Measurements from ENCODE around the gene TMPRSS13.
"Not testable (repeated sequence)": the region's sequence is repeated elsewhere in the genome, so short reads cannot be mapped to it uniquely, and the experiment has no call there.

The TMPRSS13 gene

DNA sequence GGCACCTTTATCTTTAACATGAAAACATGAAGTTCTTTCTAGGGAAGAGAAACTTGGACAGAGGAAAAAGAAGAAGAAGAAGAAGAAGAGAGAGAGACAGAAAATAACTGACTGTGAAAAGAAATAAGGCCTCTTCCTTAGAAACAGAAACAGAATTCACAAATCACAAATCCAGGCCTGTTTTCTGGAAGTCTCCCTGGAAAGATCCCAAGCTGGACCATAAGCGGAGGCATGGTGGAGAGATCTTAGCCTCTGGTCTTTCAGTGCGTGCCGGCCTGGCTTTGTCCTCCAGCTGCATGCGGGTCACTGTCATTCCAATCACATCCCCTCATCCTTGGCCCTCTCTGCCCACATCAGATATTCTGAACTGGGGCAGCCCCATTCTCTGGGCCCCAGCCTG lies 59.6 kb downstream of the TMPRSS13 start:
- DNase-seq, result no peak

DNA sequence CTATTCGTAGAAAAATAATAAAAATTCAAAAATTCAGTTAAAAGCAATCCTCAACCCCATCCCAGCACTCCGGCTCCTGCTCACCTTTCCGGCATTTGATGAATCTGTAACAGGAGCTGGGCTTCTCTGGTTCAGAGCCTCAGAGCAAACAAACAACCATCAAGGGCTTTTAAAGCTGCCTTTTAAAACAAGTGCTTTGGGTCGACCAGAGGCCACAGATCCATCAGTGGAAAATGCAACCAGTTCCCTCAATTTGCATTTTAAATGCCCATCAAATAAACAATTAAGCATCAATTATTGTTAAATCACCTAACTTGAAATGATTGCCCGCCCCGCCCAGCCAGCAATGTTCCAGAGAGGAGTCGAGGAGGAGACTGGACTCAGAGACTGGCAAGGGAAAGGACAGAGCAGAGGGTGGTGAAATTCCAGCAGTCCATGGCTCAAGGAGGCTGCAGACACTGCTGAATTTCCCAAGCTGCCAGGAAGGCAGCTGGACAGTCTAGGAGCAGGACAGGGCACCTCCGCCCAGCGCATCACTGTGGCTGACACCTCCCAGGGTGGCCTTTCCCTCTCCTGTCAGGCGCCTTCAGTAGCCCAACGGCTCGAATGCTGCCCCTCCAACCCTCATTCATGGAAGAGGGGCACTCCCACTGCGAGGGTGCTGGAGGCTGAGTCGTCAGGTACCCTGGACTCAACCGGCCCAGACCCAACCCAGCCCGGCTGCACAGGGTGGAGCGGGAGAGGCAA lies 60.2 kb downstream of the TMPRSS13 start:
- no peak for DNase-seq

DNA sequence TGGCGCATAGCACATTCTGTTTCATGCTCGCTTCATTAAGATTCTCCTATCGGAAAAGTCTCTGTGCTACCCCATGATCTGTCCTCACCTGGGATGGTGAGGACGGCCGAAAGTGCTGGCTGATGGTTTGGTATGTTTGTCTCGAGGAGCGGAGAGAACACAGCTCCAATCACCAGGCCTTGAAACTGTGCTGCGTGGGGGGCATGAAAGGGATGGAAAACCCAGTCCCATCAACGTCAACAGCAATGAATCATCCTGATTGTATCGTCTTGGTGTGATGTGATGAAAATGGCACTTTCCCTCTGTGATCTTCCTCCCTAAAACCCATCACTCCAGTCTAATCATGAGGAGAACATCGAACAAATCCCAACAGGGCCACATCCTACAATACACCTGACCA lies 61.1 kb downstream of the TMPRSS13 start:
- DNase-seq, result no peak

DNA sequence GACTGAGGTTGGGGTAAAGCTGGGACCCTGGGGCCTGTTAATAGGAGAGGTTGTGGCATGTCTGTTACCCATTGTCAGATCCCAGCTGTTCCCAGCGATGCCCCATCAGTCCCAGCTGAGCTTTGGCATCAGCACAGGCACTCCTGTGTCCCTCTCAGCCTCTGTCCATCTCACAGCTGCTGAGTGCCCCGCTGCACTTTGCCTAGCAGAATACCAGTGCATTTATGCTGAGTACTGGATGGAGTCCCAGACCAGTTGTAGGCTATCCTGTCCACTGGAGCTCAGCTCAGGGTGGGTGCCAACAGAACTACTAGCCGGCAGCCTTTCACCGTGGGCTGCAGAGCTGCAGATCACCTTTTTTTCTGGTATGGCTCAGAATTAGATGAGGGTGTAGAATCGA lies 62.7 kb downstream of the TMPRSS13 start:
- no peak for DNase-seq

DNA sequence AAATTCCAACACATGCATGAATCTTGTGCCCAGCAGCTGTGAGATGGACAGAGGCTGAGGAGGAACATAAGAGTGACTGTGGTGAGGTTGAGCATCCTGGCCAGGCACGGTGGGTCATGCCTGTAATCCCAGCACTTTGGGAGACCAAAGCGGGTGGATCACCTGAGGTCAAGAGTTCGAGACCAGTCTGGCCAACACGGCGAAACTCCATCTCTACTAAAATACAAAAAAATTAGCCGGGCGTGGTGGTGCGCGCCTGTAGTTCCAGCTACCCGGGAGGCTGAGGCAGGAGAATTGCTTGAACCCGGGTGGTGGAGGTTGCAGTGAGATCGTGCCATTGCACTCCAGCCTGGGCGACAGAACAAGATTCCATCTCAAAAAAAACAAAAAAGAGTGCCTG lies 63.7 kb downstream of the TMPRSS13 start:
- DNase-seq, result not testable (repeated sequence)

DNA sequence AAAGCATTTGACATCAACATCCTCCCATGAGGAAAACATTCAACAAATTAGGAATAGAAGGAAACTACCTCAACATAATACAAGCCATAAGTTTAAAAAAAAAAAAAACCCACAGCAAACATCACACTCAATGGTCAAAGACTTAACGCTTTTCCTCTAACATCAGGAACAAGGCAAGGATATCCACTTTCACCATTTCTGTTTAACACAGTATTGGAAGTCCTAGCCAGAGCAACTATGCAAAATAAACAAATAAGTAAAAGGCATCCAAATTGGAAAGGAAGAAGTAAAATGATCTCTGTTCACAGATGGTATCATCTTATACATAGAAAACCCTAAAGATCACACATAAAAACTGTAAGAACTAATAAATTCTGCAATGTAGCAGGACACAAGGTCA lies 65.8 kb downstream of the TMPRSS13 start:
- no peak for DNase-seq

DNA sequence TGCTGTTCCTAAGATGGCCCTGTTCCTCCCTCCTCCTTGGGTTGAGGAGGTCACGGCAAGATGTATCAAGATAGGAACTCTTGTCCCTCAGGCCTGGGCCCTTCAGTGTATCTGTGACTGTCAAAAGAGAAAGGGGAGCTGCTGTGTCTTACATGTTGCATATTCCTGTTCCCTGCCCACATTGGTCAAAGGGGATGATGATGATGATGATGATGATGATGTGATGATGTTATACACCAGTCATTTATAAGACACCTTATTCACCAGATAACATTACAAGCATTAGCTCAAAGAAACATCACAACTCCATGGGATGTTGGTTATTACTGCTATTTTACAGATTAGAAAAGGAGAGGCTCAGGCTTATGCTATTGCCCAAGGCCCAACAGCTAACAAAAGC lies 66.4 kb downstream of the TMPRSS13 start:
- no peak for DNase-seq

DNA sequence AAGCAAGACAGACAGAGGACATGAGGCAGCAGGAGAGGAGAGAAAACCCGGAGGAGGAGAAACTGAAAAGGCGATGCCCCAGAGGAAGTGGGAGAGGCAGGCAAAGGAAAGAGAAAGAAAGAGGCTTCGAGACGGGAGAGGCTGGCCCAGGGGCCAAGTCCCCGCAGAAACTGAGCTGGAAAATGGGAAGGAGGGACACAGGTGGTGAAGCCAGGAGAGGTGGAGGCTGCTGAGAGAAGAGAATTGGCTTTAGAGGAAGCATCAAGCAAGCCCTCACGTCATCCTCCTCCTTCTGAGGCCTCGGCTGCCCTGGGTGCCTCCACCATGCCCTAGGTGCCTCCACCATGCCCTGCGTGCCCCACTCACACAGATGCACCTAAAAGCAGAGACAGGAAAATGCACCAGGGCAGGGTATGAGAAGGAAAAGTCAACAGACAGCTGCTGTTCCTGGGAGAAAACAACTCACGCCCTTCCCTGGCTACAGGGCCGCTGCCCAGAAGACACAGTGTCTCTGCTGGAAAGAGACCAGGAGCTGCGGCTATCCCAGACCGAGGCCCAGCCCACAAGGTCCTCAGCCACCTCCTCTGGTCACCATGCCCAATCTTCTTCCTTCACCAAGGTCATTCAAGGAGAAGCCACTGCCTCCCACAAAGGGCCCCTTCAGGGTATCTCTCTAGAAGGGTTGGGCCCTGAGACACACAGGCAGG lies 67.0 kb downstream of the TMPRSS13 start:
- DNase-seq, result no peak

DNA sequence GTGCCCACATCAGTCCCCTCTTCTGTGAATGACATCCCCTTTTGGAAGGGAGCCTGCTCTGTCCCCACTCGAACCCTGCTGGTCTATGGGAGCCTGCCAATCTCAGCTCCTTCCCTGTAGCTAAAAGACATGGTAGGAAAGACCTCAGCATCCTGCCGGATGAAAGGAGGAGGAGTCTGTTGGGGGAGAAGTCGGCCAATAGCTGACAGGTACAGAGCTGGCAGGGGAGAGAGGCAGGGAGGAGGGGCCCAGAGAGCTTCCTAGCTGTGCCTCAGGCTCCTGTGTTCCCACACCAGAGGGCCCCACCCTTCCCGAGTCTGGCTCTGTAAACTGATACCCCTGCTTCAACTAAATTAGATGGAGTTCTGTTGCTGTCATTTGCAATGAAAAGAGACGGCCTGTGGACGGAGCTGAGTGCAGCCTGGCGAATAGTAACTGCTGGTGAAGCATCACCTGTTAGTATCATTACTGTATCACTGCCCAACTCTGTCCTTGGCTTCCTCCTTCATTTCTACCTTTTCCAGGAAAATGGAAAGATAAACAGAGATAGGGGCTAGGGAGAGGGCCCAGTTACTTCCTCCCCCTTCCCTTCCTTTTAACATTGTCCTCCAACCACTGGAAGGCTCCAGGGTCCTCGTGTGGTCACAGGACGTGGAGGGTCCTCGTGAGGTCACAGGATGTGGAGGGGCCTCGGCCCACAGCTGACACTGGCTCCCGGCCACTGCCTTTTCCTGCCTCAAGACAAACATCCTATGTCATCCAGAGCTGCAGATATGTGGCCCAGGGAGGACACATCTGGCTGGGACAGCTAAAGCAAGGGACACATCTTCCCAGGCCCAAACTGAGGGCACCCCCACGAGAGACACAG lies 67.8 kb downstream of the TMPRSS13 start:
- DNase-seq, result no peak

DNA sequence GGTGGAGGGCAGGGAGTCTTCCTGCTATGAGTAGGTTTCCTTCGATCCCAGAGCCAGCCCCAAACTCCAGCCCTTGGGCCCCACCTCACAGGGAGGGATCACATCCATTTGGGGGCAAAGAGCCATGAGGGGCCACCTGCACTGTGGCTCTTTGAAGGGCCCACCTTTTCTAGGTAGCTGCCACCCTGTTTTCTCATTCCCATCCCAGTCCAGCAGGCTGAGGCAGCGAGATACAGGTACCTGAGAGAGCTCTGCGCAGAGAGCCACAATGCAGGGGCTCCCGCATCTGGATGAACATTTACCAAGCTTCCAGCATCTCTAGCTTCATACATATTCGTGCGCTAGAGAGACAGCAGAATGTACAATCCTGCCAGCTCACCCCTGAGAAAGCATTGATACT lies 69.1 kb downstream of the TMPRSS13 start:
- DNase-seq, result no peak

DNA sequence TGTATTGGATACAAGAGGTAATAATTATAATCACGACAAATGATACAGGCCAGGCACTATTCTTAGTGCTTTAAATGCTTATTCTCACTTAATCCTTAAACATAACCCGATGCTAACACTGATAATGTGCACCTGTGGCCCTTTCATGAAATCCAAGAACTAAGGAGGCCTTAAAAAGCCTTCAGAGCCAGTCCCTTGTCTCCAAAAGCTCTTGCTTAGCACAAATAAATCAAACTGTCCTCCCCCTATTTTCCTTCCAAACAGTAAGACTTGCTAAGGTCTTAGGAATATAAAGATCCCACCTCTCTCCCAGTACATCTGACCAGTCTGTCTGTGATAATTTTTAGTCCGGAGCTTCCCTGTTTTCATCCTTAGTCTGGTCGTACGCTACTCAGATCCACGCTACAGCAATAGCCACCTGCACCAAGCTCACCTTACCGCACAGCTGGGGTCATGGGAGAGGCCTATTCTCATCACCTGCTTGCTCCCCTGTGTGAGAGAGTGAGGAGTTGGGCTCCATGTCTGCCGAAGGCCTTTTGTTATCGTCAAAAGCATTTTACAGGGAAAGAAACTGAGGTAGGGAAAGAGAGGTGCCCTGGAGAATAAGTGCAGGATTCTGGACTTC lies 69.6 kb downstream of the TMPRSS13 start:
- no peak for DNase-seq

DNA sequence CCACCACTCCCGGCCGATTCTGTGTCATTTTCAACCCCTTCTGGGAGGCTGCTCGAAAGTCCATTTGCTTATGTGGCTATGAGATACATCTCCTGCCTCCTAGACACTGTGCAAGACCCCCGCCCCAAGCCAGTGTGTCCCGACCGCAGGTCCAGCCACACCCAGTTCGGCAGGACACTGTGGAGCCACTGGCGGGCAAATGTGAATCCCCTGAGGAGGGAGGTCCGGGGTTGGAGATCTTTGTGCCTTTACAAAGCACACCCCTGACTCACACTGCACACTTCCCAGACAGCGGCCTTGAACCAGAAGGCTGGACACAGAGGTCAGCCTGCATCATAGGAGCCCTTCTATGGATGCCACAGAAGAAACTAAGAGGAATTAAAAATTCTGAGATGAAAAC lies 70.1 kb downstream of the TMPRSS13 start:
- no peak for DNase-seq

DNA sequence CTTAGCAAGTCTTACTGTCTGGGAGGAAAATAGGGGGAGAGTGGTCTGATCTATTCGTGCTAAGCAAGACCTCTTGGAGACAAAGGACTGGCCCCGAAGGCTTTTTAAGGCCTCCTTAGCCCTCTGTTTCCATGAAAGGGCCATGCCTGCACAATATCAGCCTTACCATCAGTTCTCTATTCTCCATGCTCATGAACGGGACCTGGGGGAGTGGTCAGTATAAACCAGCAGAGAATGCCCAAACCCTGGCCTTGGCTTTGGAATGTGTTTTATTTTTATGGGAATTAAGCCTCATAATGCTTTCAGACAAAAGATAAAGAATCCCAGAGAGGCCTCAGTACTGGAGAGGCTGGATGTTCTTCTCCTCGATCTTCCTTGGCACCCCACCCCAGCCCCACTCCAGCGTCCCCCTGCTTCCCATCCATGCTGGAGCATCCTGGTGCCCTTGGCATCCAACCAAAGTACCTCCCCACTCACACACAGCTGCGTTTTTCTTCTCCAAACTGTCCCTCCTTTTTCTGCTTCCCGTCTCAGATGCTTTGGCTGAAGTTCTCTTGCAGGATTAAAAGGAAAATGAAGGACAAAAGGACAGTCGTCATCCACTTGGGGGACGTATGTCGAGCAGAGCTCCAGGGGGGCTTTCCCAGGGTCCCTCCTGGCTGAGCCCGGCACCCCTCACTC lies 71.3 kb downstream of the TMPRSS13 start:
- no peak for DNase-seq

DNA sequence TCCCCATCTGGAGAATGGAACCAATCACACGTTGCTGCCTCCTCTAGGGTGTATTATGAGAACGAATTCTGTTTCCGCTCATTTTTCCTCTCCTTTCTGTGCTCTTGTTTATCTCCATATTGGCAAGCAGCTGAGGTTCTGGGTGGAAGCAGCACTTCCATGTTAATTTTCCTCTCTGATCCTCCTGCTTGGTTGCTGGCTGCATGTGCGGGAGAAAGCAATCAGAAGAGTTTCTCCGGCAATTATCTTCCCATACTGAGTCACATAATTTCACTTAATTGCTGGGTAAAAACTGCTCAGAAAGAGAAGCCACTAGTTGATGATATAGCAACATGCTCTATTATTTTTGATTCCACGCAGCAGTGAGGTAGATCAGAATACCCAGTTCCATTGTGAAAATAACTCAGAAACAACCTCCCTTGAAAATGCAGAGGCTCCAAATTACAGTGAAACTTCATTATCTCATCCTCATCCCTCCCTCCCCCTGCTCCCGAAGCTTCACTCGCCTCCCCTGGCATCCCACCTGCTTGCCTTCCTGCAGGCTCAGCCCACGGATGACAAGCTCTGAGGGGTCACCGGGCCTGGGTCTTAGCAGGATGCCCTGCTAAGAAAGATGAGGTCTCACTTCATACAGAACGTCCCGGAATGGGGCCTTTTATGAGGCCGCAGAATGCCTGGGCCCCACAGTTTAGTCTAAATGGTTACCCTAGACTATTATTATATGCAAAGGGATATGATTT lies 73.1 kb downstream of the TMPRSS13 start:
- no peak for DNase-seq

DNA sequence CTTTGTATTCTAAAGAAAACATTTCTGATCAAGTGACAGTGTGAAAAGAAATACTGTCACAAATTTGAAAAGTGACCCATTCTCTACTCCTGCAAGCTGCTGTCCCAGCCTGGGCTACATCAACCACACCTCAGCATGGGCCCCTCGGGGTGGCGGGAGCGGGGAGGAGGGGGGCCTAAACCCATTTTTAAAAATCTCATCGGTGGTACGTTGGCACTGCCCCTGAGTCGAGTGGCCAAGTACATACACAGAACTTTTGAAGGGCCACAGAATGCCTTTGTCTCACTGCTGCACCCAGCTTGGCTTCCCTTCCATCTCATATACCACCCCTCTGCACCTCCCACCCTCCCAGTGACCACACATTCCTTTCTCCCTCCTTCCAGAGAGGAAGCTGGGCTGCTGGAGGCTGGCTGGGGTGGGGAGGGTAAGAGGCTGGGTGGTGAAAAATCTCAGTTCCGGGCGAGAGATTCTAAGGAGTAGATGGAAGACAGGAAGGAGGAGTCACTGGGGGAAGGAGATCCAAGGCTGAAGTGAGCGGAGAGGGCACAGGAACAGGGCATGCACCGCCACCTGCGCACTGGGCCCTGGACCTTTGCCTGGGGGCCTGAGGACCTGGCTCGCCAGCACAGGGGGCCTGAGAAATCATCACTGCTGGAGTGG lies 73.9 kb downstream of the TMPRSS13 start:
- no peak for DNase-seq

DNA sequence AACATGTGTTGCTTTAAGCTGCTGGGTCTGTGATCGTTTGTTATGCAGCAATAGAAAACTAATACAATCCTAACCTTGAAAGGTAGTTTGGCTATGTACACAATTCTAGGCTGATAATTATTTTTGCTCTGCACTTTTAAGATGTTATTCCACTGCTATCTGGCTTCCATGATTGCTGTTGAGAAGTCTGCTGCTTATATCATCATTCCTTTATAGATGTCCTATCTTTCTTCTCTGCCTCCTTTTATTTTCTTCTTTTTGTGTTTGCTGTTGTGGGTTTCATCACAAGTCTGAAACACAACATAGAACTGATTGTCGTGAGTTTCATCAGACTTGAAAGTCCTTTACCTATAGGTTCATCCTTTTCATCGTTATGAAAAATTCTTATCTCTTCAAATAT lies 76.9 kb downstream of the TMPRSS13 start:
- no peak for DNase-seq

DNA sequence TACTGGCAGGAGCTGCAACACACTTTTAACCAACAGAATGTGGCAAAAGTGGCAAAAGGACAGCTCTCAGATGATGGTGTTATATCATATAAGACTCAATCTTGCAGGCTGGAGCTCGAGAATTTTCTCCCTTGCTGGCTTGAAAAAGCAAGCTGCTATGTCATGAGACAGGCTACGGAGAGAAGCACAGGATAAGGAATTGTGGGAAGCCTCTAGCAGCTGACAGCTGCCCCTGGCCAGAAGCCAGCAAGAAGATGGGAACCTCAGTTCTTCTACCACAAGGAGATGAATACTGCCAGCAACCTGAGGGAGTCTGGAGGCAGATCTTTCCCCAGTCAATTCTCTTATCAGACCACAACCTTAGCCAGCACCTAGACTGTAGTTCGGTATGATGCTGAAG lies 77.3 kb downstream of the TMPRSS13 start:
- no peak for DNase-seq

DNA sequence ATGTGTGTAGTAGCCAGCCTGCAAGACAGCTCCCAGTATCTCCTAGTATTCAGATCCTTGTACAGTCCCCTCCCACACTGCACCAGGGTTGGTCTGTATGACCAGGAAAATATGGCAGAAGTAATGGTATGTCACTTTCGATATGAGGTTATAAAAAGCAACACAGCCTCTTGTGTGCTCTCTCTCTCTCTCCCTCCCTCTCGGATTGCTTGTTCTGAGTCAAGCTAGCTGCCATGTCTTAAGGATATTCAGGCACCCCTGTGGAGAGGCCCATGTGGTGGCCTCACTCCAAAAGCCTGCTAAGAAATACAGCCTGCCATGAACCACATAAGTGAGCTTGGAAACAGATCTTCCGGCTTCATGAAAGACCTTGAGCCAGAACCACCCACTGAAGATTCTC lies 78.1 kb downstream of the TMPRSS13 start:
- DNase-seq, result no peak
